Parathyroid adenoma (tissue), 2 donors: ENCODE measurements around the gene RAPGEF4.

Source experiments
- H2AFZ ChIP-seq: fragments of 300-600 bp; sonication (generic); one replicate; pipeline ENCODE4 v1.7.0; 2017; ENCODE audit warnings: antibody characterized with exemption, mild to moderate bottlenecking
- H3K27ac ChIP-seq: fragments of 300-600 bp; sonication (generic); one replicate; pipeline ENCODE4 v1.7.0; 2017
- H3K27me3 ChIP-seq: fragments of 300-600 bp; sonication (generic); one replicate; pipeline ENCODE4 v1.7.0; 2017; ENCODE audit warnings: low read length; ENCODE audit not compliant: control insufficient read depth, insufficient read depth
- H3K36me3 ChIP-seq: fragments of 300-600 bp; sonication (generic); one replicate; pipeline ENCODE4 v1.7.0; 2017; ENCODE audit warnings: low read length; ENCODE audit not compliant: control insufficient read depth, insufficient read depth
- H3K4me1 ChIP-seq: fragments of 300-600 bp; sonication (generic); one replicate; pipeline ENCODE4 v1.7.0; 2017; ENCODE audit warnings: control low read depth
- H3K4me2 ChIP-seq: fragments of 300-600 bp; sonication (generic); one replicate; pipeline ENCODE4 v1.7.0; 2017; ENCODE audit warnings: low read length
- H3K4me3 ChIP-seq: fragments of 300-600 bp; sonication (generic); one replicate; pipeline ENCODE4 v1.7.0; 2017; ENCODE audit warnings: low read depth, low read length
- H3K79me2 ChIP-seq: fragments of 300-600 bp; sonication (generic); one replicate; pipeline ENCODE4 v1.7.0; 2017; ENCODE audit warnings: control low read depth
- H3K9ac ChIP-seq: fragments of 300-600 bp; sonication (generic); one replicate; pipeline ENCODE4 v1.7.0; 2017; ENCODE audit warnings: mild to moderate bottlenecking
- H3K9me3 ChIP-seq: fragments of 300-600 bp; sonication (generic); one replicate; pipeline ENCODE4 v1.7.0; 2017; ENCODE audit warnings: low read length; ENCODE audit not compliant: control insufficient read depth
- CTCF ChIP-seq: fragments of 300-600 bp; sonication (generic); IDR thresholded peaks from one replicate; pipeline ENCODE4 v1.7.0; 2017; ENCODE audit warnings: antibody characterized with exemption, mild to moderate bottlenecking
- donor health status: primary hyperparathyroidism.

Gene RAPGEF4

GRCh38 chr2:172967036-172967982, 231.7 kb downstream of the RAPGEF4 start:
- Histone ChIP-seq H3K9me3 (no peaks in the 10 kb centered on the region), H3K79me2 (no peaks in the 10 kb centered on the region), H3K4me3 (no peak overlapping the region), H3K36me3 (no peaks in the 10 kb centered on the region), H3K4me1 (no peaks in the 10 kb centered on the region), H3K27ac (no peak overlapping the region), H3K4me2 (no peak overlapping the region), H3K9ac (no peak overlapping the region), H2AFZ (no peak overlapping the region), H3K27me3 (no peaks in the 10 kb centered on the region)
- no peak for TF ChIP-seq CTCF

DNA sequence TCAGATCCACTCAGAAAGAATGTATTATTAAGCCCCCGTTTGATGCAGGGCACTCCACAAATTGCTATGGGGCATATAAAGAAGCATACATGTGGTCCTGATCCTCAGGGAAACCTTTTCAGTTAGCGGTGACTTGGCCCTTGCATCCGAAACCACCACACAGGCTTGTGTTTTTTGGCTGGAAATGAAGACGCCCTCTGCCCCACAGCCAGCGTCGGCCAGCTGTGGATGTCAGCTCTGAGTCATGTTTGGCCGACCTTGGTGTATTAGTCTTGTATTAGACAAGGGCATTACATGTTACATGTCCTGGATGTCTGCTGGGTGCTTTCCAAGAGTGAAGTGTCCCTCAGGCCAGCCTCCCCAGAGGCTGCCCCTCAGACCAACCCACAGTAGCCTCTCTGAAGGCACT, 232.4 kb downstream of the RAPGEF4 start:
- Histone ChIP-seq H3K27ac (no peak overlapping the region), H3K9me3 (no peaks in the 10 kb centered on the region), H3K4me1 (no peaks in the 10 kb centered on the region), H3K79me2 (no peaks in the 10 kb centered on the region), H3K36me3 (no peaks in the 10 kb centered on the region), H3K4me2 (no peak overlapping the region), H2AFZ (no peak overlapping the region), H3K9ac (no peak overlapping the region), H3K27me3 (no peaks in the 10 kb centered on the region), H3K4me3 (no peak overlapping the region)
- no peak for TF ChIP-seq CTCF

- H3K4me3 ChIP-seq: no peak overlapping the region
- no peak overlapping the region for H3K9ac ChIP-seq
- H3K27me3 ChIP-seq: no peaks in the 10 kb centered on the region
- no peaks in the 10 kb centered on the region for H3K36me3 ChIP-seq
- H3K79me2 ChIP-seq: no peaks in the 10 kb centered on the region
- no peak overlapping the region for H3K4me2 ChIP-seq
- no peak overlapping the region for H2AFZ ChIP-seq
- no peak overlapping the region for H3K27ac ChIP-seq
- H3K9me3 ChIP-seq: no peaks in the 10 kb centered on the region
- no peak for TF ChIP-seq CTCF
- no peaks in the 10 kb centered on the region for H3K4me1 ChIP-seq
Observed at GRCh38 chr2:172969166-172969565, 233.5 kb downstream of the RAPGEF4 start.

- no peaks in the 10 kb centered on the region for H3K4me1 ChIP-seq
- no peak overlapping the region for H3K27ac ChIP-seq
- no peak overlapping the region for H3K4me2 ChIP-seq
- TF ChIP-seq CTCF: no peak
- H3K9ac ChIP-seq: no peak overlapping the region
- no peaks in the 10 kb centered on the region for H3K27me3 ChIP-seq
- H2AFZ ChIP-seq: no peak overlapping the region
- H3K4me3 ChIP-seq: no peak overlapping the region
- no peaks in the 10 kb centered on the region for H3K79me2 ChIP-seq
- no peaks in the 10 kb centered on the region for H3K9me3 ChIP-seq
- H3K36me3 ChIP-seq: no peaks in the 10 kb centered on the region
Observed at GRCh38 chr2:172969609-172970008, 234.0 kb downstream of the RAPGEF4 start.

DNA sequence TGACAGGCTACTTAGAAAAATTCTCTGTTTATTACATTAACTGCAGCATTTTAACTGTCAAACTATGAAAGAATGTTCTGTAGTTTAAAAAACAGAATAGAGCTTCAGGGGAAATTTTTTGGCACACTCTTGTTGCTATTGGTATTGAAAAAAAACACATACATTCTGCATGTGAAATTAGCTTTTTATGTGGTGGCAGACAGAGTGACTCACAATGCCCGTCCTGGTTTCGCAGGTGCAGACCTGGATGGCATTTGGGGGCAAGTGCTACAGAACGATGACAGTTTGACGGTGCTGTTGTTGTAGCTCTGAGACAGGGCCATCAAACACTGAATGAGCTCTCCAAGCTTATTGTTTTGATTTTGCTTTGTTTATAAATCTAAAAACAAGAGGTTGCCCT, 235.0 kb downstream of the RAPGEF4 start:
- H3K9me3 ChIP-seq: no peaks in the 10 kb centered on the region
- no peaks in the 10 kb centered on the region for H3K36me3 ChIP-seq
- H3K4me1 ChIP-seq: no peaks in the 10 kb centered on the region
- no peaks in the 10 kb centered on the region for H3K79me2 ChIP-seq
- H3K9ac ChIP-seq: no peak overlapping the region
- no peak overlapping the region for H3K4me3 ChIP-seq
- H3K27me3 ChIP-seq: no peaks in the 10 kb centered on the region
- H3K27ac ChIP-seq: no peak overlapping the region
- no peak for TF ChIP-seq CTCF
- no peak overlapping the region for H2AFZ ChIP-seq
- no peak overlapping the region for H3K4me2 ChIP-seq
